RPMI8226 (cell line): Measurements from ENCODE around the gene DAPL1.

ENCODE experiments used
- DNase-seq: peaks from one replicate; pipeline ENCODE4 v3.0.0-alpha.2; 2015

Gene DAPL1

DNA sequence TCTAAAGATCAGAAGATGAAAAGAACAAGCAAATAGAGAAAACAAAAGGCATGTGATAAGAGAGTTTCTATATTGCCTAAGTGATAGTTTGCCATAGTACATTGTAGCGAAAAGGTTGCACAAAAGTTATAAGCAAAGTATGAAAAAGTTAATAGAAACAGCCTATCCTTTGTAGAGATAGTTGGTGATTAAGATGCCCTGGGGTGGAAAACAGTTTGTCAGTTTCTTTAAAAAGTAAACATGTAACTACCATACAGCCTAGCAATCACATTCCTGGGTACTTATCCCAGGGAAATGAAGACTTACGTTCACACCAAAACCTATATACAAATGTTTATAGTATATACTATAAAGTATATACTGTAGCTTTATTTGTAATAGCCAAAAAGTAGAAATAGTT lies 16.9 kb upstream of the DAPL1 start:
- DNase-seq, result no peak

DNA sequence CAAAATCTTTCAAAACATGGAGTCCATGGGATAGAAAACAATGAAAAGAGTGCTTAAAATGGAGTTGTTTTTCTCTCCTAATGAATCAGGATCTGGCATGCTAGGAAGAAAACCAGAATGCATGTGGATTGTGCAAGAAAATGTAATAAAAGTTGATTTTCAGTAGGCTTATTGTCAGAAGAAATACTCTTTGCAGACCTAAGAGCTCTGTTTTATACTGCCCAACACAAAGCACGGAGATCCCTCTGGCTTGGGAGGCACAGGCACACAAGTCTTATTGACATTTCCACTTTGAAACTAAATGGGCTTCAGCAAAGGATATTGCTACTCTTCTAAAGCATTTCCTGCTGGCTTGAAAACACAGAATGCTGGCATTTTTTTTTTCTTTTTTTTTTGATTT lies 15.5 kb upstream of the DAPL1 start:
- no peak for DNase-seq

DNA sequence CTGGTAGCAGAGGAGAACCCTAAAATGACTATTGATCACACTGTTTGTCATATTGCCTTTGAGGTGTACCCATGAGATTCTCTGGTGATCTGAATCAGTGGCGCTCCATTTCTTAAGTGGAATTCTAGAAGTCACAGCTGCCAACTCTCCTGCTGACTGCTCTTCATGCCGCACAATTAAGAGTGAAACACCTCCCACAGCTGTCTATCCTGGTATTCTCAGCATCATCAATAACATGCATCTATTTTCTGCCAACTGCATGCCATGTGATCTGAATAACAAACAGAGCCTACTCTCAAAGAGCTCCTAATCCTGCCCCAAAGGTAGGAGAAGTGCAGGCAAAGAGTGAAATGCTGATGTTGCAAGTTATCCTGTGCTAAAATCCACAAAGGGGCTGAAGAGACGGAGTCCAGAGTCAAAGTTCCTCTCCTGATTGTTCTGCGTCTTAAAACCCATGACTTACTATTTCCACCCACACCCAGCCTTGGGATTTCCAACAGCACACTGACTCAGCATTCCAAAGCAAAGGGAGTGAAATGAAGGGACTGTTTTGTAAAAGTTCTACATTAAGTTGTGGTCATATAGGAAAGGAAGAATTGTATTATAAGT lies 13.7 kb upstream of the DAPL1 start:
- DNase-seq, result no peak

DNA sequence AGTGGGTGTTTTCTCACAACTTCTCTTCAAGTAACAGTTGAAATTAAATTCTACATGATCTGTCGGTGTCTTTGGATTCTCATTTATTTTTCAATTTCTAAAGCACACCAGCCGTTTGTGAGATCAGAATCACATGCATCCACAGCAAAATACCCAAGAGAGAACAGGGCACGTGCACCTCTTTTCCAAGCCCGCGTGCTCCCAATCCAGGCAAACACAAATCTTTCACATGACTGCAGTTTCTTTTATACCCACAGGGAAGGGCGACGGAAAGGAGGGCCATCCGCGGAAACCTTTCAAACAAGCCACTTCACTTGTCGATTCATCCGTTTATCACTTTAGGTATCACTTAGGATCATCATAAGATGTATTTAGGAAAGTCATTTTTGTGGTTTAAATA lies 13.0 kb upstream of the DAPL1 start:
- no peak for DNase-seq

DNA sequence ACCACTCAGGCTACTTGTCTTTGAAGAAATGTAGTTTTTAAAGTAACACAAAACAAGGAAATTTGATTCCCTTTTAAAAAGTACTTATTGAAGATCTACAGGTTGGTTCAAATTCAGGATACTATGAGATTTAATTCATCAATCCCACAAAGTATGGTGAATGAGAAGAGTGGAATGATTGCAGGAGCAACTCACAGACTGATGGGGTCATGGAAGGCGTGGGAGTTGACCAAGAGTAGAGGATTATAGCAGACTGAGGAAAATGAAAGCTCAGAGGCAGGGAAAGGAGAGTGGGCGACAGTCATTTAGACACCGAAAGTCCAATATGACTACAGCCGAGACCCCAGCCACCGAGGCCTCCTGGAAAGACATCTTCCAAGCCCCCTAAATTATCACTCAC lies 12.5 kb upstream of the DAPL1 start:
- no peak for DNase-seq

DNA sequence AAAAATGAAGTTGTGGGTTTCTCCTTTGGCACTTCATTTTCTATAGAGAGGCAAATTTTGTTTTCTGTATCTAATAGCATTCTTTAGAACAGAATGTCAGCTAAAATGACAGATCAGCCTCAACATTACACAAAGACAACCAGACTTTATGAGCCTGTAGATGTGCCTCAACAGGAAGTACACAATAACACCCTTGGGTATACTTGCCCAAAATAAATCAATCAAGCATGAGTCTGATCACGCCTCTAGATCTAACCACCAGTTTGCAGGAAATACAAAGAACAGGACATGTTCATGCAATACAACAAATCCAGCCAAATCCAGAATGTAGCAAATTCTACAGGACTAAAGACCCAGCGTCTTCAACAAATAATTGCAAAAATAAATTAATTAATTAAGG lies 11.2 kb upstream of the DAPL1 start:
- no peak for DNase-seq

DNA sequence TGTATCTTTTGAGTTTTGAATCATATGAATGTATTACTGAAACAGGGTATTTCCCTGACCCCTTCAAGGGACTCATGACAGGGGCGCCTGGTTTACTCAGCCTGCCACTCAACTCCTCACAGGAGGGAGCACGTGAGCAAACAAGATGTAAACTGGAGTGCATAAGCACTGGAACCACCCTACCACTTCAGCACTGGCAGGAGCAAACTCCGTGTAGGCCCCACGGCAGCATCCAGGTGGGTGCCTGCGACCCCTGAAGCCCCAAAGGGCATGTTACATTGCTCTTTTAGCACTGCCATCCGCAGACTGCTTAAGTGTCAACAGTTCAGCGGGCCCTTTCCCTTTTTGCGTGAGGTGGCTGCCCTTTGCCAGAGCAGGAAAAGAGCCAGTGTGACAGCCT lies 8.2 kb upstream of the DAPL1 start:
- DNase-seq, result no peak

DNA sequence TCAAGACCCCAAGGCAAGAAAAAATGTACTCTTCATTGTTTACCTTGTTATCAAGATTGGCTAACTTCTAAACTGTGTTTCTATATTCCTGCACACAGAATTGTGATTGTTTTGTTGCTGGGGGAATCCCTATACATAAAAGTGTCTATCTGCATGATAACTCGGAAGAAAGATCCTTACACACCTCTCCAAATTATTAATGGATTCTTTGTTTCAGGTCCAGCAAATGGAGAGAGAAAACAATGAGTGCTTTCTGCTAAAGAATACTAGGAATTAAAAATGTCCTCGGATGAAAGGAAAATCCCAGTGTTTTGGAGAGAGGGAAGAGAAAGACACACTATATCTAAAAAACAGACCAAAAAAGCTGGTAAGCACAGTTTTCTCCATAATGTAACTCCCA lies 6.2 kb upstream of the DAPL1 start:
- DNase-seq, result no peak

DNA sequence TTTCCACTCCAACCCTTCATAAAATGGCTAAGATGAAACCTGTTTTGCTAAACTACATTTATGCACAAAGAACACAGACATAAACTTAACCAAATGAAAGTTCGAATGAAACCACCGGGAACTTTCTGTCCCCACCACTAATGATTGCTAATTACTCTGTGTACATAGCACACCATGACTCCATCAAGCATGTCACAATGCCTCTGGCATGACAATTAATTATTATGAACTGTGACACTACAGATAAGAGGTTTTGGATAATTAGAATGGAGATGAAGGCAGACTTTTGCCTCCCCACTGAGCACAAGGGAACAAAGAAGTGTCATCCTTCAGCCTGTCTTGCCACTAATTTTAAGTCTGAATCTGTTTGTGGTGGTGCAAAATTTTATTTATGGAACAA lies 1.5 kb downstream of the DAPL1 start:
- DNase-seq, result no peak

DNA sequence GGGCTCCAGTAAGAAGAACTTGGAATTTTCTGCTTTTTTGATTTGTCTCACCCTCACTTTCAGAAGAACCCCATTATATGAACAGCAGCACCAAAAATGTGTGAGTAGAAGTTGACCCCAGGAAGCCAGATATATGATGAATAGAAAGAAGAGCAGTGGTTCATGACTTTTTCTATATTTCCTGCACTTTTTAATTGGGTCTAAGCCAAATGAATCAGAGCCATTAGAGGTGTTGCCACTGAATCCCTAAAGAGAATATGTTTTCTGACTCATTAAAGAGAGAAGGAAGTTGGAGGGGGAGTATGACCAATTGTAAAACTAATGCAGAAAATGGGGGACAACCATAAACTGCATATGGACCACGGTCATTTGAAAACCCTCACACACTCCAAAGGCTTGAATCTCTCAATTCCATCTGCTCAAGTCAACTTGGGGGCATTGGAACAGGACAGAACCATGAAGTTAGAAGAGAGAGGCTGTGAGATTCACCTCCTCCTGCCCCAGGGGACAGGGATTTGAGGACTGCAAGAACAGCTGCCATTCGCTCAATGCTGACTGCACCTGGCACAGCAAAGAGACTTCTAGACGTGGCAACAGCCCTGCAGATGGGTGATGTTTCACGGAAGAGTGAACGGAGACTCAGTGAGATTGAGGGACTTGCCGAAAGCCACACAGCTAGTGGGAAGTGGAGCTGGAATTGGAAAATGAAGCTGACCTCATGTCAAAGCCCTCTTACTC lies 3.0 kb downstream of the DAPL1 start:
- DNase-seq, result no peak

DNA sequence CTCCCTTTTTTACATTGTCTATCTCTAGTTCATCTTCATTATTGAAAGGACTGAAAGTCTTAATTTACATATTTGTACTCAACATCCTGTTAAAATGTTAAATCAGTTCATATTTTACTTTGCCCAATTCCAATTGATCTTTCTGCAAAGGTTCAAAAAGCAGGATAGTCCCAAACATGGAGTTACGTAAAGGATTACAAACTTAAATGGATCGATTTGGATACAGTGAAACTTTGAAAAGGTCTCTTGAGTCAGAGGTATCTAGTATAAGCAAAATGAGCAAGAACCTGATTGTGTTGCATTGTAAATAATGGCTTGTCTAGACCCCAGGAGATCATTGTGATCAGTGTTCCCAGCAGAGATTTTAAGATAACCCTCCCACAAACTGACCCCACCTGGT lies 4.1 kb downstream of the DAPL1 start:
- no peak for DNase-seq

DNA sequence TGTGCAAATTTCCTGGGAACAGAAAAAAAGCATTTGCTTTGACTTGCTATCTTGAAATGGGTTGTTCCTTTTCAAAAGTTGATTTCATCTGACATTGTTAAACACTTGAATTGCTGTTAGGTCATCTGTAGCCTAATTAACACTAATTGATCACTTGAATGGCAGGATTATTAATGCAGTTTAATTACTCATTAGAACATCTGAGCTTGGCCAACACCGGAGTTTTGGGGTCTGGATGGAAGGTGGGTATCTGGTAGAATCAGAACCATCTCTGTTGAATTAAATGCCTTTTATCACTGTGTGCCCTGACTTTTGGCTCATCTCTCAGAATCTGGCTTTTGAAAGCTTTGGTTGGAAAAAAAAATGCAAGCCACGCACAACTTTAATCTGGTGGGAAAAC lies 8.4 kb downstream of the DAPL1 start:
- DNase-seq, result no peak

DNA sequence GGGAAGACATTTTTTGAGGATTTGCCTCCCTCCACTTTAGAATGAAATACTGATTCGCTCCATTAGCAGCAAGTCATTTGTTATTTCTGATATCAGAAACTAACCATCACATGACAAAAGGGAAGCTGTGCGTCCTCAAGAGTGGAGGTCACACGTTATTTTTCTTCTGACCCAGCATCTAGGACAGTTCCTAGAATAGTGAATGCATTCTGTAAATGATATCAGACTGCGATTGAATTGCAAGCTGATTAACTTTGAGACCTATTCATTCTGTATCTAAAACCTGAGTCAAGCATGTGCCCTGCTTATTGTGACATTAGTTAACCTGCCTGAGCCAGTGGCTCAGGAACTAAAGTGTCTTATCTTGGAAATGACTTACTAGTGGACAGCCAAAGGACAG lies 10.1 kb downstream of the DAPL1 start:
- DNase-seq, result no peak

DNA sequence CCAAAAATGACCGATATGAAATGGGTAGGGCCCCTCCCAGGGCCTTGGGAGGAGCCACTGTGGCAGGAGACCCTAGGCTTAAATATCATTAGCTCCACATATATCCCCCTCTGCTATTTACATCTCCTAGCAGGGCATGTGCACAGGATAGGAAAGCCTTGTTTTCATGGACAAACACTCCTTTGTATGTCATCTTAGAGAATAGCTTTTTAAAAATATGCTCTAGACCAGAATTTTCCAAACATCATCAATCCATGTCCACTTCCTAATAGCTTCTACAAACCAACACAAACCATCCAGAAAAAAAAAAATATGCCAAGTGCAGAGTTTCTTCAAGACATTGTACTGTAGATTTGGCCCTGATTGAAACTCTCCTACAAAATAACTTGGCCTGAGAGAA lies 10.8 kb downstream of the DAPL1 start:
- no peak for DNase-seq

DNA sequence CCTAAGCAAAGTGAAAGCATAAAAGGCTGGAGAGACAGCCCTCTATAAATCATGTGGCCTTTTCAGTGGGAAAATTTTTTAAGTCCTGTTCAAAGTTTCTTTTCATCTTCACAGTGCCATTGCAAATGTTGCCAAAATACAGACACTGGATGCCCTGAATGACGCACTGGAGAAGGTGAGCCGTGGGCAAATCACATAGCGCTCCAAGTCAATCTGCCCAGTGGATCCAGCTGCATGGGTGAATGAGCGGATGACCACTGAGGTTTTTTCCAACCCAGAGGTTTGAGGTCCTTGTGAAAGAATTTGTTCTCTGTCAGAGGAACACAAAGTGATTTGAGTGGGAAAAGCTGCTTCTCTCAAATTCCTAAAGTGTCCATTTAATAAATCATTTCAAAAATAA lies 11.8 kb downstream of the DAPL1 start:
- DNase-seq, result no peak

DNA sequence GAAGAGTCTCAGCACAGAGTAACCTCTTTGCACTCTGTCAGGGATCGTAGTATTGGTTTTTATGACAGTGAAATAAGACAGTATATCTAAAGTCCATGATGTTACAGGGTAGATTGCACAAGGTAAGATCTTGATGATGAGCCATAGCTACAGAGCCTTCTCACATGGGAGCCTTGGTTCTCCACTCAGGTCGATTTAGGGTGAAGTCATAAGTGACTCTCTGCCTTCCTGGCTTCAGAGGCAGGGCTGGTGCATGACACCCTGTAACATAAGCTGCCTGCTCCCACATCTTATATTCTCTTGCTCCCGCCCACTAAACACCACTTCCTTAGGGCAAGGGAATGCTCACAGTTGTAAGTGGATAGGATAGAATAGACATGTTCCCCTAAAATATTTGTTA lies 13.3 kb downstream of the DAPL1 start:
- DNase-seq, result no peak

DNA sequence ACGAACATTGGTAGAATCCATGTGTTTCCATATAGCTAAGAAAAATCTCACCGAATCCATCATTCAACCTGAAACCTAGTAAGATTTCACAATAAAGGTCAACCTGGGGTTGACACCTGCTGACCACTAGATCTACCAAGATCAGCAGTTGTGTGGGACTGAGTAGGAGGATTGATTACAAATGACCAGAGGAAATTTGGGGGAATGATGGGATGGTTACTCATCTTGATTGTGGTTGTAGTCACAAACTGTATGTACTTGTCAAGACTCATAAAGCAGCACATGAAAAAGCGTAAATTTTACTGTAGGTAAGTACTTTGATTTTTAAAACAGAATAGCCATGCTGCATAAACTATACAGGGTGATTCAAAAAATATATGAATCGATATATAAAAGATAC lies 14.7 kb downstream of the DAPL1 start:
- DNase-seq, result no peak

DNA sequence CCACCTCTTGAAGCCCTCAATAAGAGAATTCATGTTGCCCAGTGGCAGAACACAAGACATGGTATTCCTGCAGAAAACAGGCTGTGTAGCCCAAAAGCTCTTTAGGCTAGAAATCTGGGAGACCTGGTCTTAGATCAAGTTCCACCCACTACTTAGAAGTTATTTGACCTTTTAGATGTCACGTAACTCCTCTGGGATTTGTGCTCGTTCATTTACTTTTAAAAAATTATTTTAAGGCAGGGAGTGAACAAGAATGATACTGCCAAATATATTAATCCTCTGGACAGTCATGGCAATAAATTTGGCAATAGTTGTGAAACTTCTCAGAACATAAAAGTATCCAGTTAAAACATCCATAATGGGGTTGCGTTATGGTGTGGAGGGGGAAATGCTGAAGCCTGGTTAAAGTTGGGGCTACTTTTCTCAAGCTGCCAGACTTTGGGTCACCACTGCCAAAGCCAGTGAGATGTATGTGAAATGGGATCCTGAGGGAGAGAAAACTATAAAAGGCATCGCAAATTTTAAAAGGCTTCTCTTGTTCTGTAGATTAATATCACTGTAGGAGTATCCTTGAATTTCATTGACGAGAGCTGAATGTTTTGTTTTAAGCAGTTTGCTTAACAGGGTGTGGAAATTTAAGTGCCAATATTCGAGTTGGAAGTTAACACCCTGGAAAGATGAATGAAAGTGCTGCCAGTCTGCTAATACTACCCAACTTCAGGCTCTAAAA lies 15.8 kb downstream of the DAPL1 start:
- DNase-seq, result no peak

DNA sequence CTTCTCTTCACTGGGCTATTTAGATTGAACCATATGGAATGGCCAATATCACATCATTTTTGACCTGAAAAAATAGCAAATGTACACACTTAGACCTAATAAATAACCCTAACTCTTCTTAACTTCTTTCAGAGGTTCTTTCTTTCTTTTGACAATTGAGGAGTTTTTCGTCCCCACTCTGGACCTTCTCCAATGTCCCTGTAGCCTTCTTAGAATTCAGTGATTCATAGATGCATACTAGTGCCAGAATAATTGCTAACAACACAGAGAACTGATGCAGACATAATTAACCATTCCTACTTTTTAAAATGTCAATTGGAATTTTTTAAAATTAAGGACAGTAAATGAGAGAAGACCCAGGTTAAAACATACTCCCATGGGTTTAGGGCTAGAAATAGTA lies 20.0 kb downstream of the DAPL1 start:
- no peak for DNase-seq

DNA sequence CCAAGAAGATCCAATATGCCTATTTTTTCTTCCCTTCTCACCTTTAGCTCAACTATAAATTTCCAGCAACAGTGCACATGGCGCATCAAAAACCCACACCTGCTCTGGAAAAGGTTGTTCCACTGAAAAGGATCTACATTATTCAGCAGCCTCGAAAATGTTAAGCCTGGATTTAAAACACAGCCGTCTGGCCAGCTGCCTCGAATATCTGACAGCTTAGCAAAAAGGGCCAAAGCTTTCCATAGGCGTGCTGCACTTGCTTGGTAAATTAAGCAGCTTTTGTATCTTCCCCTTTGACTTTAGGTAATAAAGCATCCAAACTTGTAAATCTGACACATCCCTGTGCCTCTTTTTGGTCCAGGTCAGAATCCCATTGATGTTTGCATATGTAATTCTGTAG lies 20.5 kb downstream of the DAPL1 start:
- no peak for DNase-seq

DNA sequence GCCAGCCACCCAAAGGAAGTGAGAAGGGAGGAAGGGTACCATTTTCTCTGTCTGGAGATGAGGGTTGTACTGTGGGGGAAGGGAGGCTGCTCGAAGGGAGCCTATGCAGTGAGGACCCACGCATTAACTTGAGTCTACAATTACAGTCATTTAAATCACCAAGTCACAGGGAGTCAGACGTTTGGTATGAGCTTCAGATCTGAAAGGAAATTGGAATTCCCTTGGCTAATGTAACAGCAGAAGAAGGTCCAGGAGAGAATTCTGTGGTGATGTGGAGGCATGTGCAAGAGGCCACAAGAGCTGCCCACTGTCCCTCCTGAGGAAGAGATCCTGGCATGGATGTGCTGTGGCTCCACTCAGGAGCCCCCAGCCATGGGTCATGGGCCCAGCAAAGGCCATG lies 22.5 kb downstream of the DAPL1 start:
- no peak for DNase-seq

DNA sequence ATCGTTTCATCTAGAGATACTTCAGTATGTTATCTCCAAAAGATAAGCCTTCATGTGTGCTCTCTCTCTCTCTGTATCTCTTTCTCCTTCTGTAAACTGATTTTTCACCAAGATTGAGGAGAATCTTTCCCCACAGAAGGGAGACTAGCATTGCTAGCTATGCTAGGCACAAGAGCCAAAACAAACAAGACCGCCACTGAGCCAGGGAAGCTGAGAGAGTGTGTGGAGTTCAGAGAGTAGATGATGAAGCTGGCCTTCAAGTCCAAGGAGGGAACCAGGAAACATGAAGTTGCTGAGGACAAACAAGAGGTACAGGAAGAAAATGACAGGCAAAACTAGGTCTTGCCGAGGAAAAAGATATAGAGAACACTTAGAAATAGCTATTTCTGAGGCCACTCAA lies 23.4 kb downstream of the DAPL1 start:
- no peak for DNase-seq

DNA sequence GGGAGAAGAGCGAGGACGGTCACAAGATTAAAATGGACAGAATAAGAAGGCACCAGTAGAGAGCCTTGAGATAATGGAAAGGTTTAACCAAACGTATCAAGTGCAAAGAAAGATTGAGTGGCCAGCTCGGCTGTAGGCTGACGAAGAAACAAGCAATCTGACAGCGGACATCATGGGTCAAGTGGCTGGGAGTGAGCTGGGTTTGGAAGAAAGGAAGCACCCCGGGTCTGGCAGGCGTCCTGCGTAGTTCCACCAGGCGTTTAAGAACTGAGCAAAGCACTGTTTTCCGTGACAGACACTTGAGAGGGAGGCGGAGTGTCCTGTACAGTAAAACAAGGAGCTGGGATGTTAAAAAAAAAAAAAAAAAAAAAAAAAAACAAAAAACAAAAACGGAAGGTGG lies 27.1 kb downstream of the DAPL1 start:
- no peak for DNase-seq

DNA sequence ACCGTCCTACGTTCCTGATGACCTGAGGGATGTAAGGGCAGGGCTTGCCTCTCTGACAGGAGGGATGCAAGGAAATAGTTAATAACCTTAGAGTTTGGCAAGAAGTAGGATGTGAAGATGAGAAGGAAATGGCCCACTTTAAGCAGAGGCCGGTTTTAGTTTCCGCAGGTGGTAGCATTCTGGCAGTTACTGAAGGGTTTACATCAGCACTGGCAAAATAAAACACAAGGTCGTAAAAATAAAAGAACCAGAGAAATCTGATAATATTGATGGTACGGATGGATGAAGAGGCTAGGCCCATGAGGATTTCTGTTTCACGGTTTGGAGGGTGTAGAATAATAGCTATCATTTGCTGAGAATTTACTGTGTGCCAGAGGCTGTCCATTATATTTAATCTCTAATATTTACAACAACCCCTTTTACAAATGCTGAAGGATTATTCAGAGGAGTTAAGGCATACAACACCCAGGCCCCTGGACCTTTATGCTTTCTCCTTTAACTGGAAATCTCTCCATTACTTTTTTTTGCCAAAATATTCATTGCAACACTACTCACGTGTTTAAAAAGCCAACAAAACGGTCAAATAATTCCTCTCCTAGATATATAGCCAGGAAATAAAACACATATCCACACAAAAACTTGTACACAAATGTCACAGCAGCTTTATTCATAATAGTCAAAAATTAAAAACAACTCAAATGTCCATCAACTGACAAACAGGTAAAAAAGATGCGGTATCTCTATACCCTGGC lies 28.5 kb downstream of the DAPL1 start:
- DNase-seq, result no peak
